ES-I3 (cell line): ENCODE results near the gene RYR2.
"Not testable (repeated sequence)": the region's sequence is repeated elsewhere in the genome, so short reads cannot be mapped to it uniquely, and the experiment has no call there.

Experiments used
- H3K36me3 ChIP-seq: 2 replicates; pipeline ENCODE4 v1.6.1; 2013; ENCODE audit warnings: mild to moderate bottlenecking, low read length, control low read depth, moderate library complexity; ENCODE audit not compliant: insufficient read depth
- H3K4me1 ChIP-seq: 2 replicates; pipeline ENCODE4 v1.6.1; 2013; ENCODE audit warnings: mild to moderate bottlenecking, control low read depth, low read length; ENCODE audit not compliant: insufficient read depth
- H3K9ac ChIP-seq: 2 replicates; pipeline ENCODE4 v1.6.1; 2013; ENCODE audit warnings: low read depth, mild to moderate bottlenecking, low read length, moderate library complexity
- H3K9me3 ChIP-seq: 2 replicates; pipeline ENCODE4 v1.6.1; 2013; ENCODE audit warnings: mild to moderate bottlenecking, low read length, moderate library complexity; ENCODE audit not compliant: control insufficient read depth, insufficient read depth

RYR2 gene

DNA sequence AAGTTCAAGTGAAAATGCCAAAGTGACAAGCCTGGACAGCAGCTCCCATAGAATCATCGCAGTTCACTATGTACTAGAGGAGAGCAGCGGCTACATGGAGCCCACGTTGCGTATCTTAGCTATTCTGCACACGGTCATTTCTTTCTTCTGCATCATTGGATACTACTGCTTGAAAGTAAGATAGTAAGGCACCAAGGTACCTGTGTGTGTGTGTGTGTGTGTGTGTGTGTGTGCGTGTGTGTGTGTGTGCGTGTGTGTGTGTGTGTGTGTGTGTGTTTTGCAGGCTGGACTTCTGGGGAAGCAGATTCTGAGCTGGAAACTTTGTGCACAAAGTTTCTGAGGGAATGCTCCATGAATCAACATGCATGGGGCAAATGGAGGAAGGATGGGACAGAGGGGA, 750.2 kb downstream of the RYR2 start:
- no peak overlapping the region for H3K9ac ChIP-seq
- H3K9me3 ChIP-seq, result no peaks in the 10 kb centered on the region
- peaks cover 7% of the 10 kb centered on the region; the same call in 1 of the 2 replicates for H3K4me1 ChIP-seq
- H3K36me3 ChIP-seq, result peaks cover 5% of the 10 kb centered on the region; the same call in 1 of the 2 replicates

DNA sequence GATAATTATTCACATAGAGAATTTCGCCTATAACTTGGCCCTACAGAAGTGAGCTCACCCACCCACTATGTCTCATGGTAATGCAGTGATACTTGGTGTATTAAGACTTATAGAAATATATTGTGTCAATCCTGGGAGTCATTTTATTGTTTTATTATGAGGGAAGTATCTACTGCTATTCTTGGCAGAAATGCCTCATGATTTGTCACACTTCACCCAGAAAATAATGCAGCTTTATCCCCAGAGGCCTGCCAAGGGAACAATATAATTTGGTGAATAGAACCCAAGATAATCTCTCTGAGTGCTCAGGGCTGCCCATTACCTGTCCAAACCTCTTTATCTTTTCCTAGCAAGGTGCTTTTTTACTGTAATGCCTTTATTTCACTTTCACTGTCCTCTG, 750.7 kb downstream of the RYR2 start:
- Histone ChIP-seq H3K36me3 (peaks cover 4% of the 10 kb centered on the region; the same call in 1 of the 2 replicates), H3K9me3 (no peaks in the 10 kb centered on the region), H3K9ac (no peak overlapping the region), H3K4me1 (peaks cover 7% of the 10 kb centered on the region; the same call in 1 of the 2 replicates)

DNA sequence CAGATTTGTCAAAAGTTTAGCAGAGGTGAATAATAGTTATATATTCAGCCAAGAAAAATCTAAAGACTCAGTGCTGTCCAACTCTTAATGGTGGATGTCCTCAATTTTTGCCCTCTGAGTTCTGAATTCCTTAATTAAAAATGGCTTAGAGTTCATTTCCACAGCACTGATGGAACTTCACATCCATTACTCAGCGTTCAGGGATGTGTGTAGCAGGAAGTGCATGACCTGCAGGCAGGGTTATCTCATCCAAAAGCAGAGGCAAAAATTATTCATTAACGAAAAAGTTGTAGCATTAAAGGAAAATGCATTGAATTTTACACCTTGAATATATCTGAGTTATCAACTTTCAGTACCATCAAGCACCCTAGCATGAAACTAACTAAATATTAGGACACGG, 752.1 kb downstream of the RYR2 start:
- Histone ChIP-seq H3K4me1 (peaks cover 7% of the 10 kb centered on the region; the same call in 1 of the 2 replicates), H3K9ac (no peak overlapping the region), H3K9me3 (no peaks in the 10 kb centered on the region), H3K36me3 (no peaks in the 10 kb centered on the region)

DNA sequence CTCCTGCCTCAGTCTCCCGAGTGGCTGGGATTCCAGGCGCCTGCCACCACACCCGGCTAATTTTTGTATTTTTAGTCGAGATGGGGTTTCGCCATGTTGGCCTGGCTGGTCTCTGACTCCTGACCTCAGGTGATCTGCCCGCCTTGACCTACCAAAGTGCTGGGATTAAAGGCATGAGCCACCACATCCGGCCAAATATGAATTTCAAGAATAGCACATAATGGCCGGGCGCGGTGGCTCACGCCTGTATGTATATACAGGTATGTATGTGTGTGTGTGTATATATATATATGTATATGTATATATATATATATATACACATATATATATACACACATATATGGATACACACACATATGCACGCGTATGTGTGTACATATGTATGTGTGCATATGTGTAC, 753.6 kb downstream of the RYR2 start:
- no peak overlapping the region for H3K9ac ChIP-seq
- H3K9me3 ChIP-seq, result no peaks in the 10 kb centered on the region
- H3K4me1 ChIP-seq, result peaks cover 7% of the 10 kb centered on the region; the same call in 1 of the 2 replicates
- no peaks in the 10 kb centered on the region for H3K36me3 ChIP-seq

DNA sequence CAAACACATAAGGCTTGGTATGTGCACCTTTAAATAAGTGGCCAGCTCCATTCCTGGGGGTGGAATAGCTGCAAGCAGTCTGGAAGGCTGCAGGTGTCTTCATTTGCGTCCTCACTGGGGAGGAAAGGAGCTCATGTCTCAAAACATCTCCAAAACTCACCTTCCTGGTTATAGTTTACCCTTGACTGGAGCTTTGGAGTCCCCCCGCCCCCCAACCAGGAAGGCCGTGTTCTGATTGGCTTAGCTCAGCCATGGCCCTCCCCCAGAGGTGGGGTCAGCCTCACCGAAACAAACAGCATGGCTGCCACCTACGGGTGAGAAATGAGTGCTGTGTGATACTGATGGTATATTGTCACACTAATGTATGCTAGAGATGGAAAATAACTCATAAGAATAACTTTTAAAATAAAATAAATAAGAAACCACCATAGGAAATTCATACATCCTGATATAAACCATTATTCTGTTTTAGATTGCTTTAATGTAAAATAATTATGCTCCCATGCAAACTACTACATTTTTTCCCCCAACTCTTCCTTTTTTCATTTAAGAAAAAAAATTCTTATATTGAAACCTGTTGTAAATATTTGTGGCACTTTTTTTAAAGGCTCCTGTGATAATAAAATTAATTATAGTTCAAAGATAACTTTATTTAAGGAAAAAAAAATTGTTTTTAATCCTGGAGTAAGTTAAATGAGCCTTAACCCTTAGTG, 757.9 kb downstream of the RYR2 start:
- Histone ChIP-seq H3K36me3 (no peaks in the 10 kb centered on the region), H3K4me1 (no peaks in the 10 kb centered on the region), H3K9ac (no peak overlapping the region), H3K9me3 (no peaks in the 10 kb centered on the region)

DNA sequence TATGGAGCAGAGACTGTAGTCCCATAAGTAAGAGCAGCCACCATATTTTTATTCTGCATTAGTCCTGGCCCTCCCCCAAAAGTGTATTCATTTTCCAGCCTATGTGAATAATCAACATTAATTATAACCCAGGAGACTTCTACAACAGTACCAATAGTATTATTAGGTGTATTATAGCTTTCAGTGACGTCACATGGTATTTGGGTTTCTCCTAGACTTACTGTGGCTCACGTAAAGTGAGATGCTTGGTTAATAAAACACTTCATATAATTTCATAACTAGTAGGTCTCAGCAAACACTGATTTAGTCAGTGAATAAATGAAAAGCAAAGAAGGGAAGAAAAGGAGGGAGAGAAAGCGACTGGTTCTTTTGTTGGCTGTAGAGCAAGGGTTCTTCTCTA, 762.5 kb downstream of the RYR2 start:
- Histone ChIP-seq H3K9me3 (no peaks in the 10 kb centered on the region), H3K4me1 (no peaks in the 10 kb centered on the region), H3K36me3 (no peaks in the 10 kb centered on the region), H3K9ac (no peak overlapping the region)

DNA sequence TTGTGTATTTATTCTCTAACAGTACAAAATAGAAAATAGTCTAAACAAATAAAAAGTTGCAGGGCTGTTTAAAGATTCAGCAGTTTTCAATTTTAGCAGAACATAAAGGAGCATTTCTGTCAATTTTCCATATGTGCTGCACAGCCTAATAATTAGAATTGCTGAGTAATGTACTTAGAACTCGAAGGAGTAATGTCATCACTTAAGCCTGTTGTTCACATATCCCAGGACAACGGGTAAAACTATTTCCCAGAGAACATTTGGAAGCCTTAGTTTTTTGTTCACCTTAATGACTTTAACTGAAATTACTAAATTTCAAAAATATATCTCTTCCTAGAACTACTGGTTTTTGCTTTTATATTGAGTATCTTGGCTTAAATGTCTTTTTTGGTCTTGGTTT, 767.1 kb downstream of the RYR2 start:
- Histone ChIP-seq H3K9ac (no peak overlapping the region), H3K36me3 (no peaks in the 10 kb centered on the region), H3K4me1 (peaks cover 10% of the 10 kb centered on the region; the same call in 1 of the 2 replicates), H3K9me3 (no peaks in the 10 kb centered on the region)

DNA sequence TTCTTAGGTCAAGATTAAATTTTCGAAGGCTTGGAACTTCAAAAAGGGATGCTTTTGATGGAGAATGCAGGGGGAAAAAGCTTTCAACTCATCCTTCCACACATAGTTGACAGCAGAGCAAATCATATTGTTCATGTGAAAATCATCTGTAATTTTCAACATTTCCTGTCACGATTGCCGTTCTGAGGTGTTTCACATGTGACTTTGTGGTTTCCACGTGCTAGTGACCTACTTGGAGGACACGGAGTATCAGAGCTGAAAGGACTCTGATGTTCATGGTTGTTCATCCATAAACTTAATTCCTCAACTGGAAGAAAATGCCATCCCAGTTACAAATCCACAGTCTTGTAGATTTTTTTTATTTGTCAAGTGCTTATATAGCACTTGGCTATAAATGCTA, 769.6 kb downstream of the RYR2 start:
- Histone ChIP-seq H3K36me3 (no peaks in the 10 kb centered on the region), H3K4me1 (peaks cover 10% of the 10 kb centered on the region; the same call in 1 of the 2 replicates), H3K9me3 (no peaks in the 10 kb centered on the region), H3K9ac (no peak overlapping the region)

DNA sequence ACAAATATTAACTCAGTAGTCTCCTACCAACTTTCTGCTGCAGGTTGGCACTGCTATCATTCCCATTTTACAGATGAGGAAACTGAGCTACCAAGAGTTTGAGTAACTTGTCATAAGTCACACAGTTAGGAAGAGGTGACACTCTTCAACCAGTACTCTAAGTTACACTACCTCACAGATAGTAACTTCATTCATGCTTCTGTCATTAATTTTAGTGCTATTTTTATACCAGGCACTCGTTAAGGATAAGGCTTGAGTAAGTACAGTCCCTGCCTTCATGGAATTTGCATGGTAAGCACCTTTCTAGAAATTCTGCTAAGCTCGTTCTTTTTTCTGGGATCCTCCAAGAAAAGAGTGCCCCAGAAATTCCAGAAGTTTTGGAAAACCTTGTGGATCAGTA, 770.1 kb downstream of the RYR2 start:
- Histone ChIP-seq H3K4me1 (peaks cover 10% of the 10 kb centered on the region; the same call in 1 of the 2 replicates), H3K9ac (no peak overlapping the region), H3K9me3 (no peaks in the 10 kb centered on the region), H3K36me3 (no peaks in the 10 kb centered on the region)

DNA sequence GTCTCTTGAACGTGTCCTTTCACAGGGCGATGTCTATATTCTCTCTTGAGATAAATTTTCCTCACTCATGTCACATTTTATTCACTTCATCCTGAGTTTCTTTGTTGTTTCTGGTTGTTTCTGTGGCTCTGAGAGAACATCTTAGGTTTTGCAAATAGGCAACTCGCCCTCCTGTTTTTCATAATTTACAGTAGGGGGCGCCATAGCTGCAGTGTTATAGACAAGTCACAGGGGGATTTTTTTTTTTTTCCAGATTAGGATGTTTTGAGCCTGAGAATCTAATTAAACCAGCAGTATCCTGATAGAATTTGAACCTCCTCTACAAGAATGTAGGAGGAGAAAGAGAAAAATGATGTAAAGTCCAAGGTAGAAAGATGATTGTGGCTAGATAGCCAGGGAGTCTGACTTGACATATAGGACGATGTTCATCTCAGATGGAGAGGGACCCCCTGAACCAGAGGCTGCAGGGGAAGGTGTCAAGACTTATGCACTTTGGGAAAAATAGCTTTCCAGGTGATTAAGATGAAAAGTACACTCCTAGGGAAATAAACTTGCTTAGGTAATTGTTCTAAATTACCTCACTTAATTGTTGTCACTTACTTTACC, 772.4 kb downstream of the RYR2 start:
- Histone ChIP-seq H3K9me3 (no peaks in the 10 kb centered on the region), H3K36me3 (no peaks in the 10 kb centered on the region), H3K9ac (no peak overlapping the region), H3K4me1 (peaks cover 10% of the 10 kb centered on the region; the same call in 1 of the 2 replicates)

DNA sequence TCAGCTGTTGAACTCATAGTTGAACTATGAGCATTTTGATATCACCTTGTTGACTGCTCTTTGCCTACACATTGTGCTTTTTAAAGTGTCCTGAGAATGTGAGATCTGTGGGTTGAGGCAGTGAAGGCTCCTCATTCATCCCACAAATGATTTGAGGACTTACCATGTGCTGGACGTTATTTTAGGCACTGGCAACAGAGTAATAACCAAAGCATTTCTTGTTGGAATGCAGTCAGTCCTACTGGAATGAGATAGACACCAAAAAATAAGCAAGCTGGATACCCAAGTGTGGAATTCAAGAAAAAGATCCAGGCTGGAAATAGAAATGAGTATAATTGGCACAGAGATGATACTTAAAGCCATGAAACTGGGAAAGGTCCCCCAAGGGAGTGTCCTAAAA, 775.3 kb downstream of the RYR2 start:
- Histone ChIP-seq H3K36me3 (no peaks in the 10 kb centered on the region), H3K4me1 (peaks cover 8% of the 10 kb centered on the region; the same call in 1 of the 2 replicates), H3K9me3 (no peaks in the 10 kb centered on the region), H3K9ac (no peak overlapping the region)

DNA sequence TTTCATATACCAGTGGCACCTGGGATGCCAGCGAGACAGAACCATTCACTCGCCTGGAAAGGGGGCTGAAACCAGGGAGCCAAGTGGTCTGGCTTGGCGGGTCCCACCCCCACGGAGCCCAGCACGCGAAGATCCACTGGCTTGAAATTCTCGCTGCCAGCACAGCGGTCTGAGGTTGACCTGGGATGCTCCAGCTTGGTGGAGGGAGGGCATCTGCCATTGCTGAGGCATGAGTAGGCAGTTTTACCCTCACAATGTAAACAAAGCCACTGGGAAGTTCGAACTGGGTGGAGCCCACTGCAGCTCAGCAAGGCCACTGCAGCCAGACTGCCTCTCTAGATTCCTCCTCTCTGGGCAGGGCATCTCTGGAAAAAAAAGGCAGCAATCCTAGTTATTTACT, 778.6 kb downstream of the RYR2 start:
- not testable (repeated sequence) for H3K36me3 ChIP-seq, H3K4me1 ChIP-seq

DNA sequence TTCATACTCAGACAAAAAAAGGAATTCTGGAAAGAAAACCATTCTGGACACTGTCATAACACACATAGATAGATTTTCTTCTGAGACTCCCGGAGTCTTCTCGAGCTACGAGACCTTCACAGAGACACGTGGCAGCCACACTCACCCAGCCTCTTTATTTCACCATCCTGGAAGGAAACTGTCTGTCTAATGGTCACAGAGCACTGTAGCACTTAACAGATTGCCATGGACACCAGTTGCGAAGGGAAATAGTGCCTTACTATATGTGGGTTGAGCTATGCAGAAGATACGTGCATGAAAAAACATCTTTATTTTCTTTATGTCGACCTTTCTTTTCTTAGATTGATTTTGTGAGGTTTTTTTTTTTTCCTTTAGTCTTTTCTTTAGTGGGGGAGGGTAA, 790.9 kb downstream of the RYR2 start:
- H3K9me3 ChIP-seq, result no peaks in the 10 kb centered on the region

More for the DNA sequence above, 778.6 kb downstream of the RYR2 start:
- not testable (repeated sequence) for H3K9ac ChIP-seq, H3K9me3 ChIP-seq

DNA sequence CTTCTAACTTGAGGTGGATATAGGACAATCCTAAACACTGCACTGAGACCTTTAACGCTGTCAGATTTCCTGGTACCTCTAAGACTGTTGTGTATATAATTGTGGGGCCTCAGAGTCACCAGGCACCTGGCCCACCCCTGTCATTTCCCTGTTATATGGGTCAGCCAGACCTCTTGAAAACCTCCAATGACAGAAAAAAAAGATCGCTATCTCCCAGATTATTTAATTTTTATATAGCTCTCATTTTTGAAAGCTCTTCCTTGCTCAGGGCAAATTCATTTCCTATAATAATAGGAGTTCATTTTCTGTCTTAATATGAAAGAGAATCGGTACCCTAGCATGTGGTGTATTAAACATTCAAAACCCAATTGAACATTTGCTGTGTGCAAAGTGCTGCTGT, 792.1 kb downstream of the RYR2 start:
- Histone ChIP-seq H3K9me3 (no peaks in the 10 kb centered on the region), H3K4me1 (peaks cover 20% of the 10 kb centered on the region; the same call in 1 of the 2 replicates), H3K36me3 (no peaks in the 10 kb centered on the region), H3K9ac (no peak overlapping the region)

More for the DNA sequence above, 790.9 kb downstream of the RYR2 start:
- peaks cover 20% of the 10 kb centered on the region; the same call in 1 of the 2 replicates for H3K4me1 ChIP-seq
- no peak overlapping the region; the same call in 1 of the 2 replicates for H3K9ac ChIP-seq
- H3K36me3 ChIP-seq, result no peaks in the 10 kb centered on the region

DNA sequence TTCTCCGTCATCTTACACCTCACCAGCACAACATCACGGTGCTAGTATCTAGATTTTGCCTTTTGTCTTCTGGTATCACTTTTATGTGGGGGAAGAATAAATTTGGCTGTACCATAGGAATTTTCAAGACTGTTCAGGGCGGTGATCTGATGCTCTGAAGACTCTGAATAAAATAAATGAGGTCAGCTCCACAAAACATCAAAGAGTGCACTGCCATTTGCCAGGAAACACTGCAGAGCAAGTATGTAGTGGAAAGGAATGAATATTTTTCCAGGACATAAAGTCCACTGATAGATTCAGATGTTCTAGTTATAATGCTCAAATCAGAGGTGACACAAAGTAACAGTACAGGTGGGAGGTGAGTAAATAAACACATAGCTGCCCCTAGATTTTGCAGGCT, 792.5 kb downstream of the RYR2 start:
- H3K36me3 ChIP-seq, result no peaks in the 10 kb centered on the region
- peaks cover 20% of the 10 kb centered on the region; the same call in 1 of the 2 replicates for H3K4me1 ChIP-seq
- H3K9ac ChIP-seq, result no peak overlapping the region
- no peaks in the 10 kb centered on the region for H3K9me3 ChIP-seq
